Progenitor cell of endocrine pancreas (in vitro differentiated cells): ENCODE measurements around the gene CIB2. TPM values are rescaled to one million over a fixed set of nuclear protein-coding genes. Genes with fewer than 3 reads are reported as not detected.

Experiments
- DNase-seq: peaks from one replicate; pipeline ENCODE4 v3.0.0; 2021; ENCODE audit warnings: low spot score; ENCODE audit not compliant: unreplicated experiment
- H3K27ac Mint-ChIP-seq: 2 replicates; pipeline ENCODE4 v1.8.0; 2021; ENCODE audit warnings: mild to moderate bottlenecking, moderate library complexity, mixed read lengths
- H3K27me3 Mint-ChIP-seq: 2 replicates; pipeline ENCODE4 v1.8.0; 2021; ENCODE audit warnings: mixed read lengths
- H3K36me3 Mint-ChIP-seq: 2 replicates; pipeline ENCODE4 v1.8.0; 2022; ENCODE audit warnings: mixed read lengths; ENCODE audit not compliant: insufficient read depth
- H3K4me1 Mint-ChIP-seq: 2 replicates; pipeline ENCODE4 v1.8.0; 2021; ENCODE audit warnings: low read depth, mixed read lengths
- H3K4me3 Mint-ChIP-seq: 2 replicates; pipeline ENCODE4 v1.8.0; 2021; ENCODE audit warnings: low read depth, mild to moderate bottlenecking, moderate library complexity, mixed read lengths
- H3K9me3 Mint-ChIP-seq: 2 replicates; pipeline ENCODE4 v1.8.0; 2021; ENCODE audit warnings: low read depth, mixed read lengths
- CTCF ChIP-seq: fragments of 200-600 bp; sonication (generic); IDR thresholded peaks from one replicate; pipeline ENCODE4 v1.5.0; 2021; ENCODE audit warnings: antibody characterized with exemption, mild to moderate bottlenecking; ENCODE audit not compliant: unreplicated experiment
- total RNA-seq: library from RNA; stranded (reverse); gene quantifications from 2 replicates; pipeline ENCODE4 v1.2.1, GENCODE V29; 2021

CIB2 gene
- total RNA-seq, 1 donor from 2014 or later: 44.9 TPM

- Mint-ChIP-seq H3K9me3 (no peaks in the 10 kb centered on the region), H3K27ac (no peak overlapping the region), H3K27me3 (peaks cover 9% of the 10 kb centered on the region), H3K36me3 (no peaks in the 10 kb centered on the region), H3K4me3 (no peak overlapping the region), H3K4me1 (peaks cover 8% of the 10 kb centered on the region)
- TF ChIP-seq CTCF: no peak
- no peak for DNase-seq
These were observed 59.0 kb downstream of the CIB2 start for GRCh38 chr15:78072080-78072892.

DNA sequence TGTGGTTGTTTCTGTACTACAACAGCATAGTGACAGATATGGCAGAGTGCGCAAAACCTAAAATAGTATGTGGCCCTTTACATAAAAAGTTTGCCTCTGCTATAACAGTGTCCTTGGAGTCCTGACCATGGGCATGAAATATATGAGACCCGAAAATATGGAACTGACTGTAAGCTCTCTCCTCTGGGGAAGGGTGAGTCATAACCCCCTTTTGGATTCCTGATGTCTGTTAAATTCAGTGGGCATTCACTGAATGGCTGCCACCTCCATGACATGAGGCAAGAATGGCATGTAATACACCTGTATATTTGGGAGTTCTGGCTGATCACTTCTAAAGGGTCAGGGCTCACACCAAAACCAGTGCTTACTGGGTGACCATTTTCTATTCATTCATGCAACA is 59.9 kb downstream of the CIB2 start:
- Mint-ChIP-seq H3K9me3 (no peaks in the 10 kb centered on the region), H3K27ac (no peak overlapping the region), H3K36me3 (no peaks in the 10 kb centered on the region), H3K4me3 (no peak overlapping the region), H3K27me3 (peaks cover 9% of the 10 kb centered on the region), H3K4me1 (peaks cover 12% of the 10 kb centered on the region)
- no peak for TF ChIP-seq CTCF
- no peak for DNase-seq

DNA sequence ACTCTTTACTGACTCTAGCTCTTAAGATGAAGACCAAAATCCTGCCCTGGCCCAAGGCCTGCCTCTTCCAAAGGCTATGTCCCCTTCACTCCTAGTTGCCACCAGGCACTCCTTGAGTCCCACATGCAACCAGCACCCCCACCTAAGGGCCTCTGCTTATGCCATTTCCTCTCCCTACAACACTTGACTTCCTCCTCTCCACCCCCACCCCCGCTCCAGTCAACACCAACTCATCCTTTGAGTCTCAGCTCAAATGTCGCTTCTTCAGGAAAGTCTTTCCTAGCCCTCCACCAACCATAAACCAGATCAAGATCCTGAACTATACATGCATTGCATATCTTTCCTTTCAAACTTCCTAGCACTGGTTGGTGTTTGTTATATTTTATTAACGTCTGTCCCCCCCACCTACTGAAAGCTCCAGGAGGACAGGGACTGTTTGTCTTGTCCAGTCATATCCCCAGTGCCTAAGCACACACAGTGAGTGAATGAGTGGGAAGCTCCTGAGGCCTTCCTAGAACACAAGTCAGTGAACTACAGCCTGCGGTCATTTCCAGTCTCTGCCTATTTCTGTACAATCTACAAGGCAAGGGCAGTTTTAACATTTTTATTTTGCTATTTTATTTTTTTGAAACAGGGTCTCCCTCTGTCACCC is 61.1 kb downstream of the CIB2 start:
- Mint-ChIP-seq H3K27me3 (peaks cover 15% of the 10 kb centered on the region), H3K36me3 (no peaks in the 10 kb centered on the region), H3K4me3 (no peak overlapping the region), H3K9me3 (no peaks in the 10 kb centered on the region), H3K4me1 (peaks cover 13% of the 10 kb centered on the region), H3K27ac (no peak overlapping the region)
- no peak for TF ChIP-seq CTCF
- no peak for DNase-seq

DNA sequence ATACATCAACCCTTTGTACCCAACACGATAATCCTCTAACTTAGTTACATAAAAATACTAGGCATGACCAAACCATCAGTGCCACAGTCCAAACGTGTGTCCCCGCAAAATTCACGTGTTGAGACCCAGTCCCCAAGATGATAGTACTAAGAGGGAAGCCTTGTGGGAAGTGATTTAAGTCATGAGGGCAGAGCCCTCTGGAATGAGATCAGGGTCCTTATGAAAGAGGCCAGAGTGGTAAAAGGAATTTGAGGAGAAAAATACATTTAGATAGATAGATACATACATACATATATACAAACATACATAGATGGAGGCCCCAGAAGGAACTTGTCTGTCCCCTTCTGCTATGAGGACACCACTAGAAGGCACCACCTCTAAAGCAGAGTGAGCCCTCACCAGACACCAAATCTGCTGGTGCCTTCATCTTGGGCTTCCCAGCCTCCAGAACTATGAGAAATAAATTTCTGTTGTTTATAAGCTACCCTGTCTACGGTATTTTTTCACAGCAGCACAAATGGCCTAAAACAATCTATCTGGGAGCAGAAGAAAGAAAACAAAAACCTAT is 61.7 kb downstream of the CIB2 start:
- Mint-ChIP-seq H3K4me1 (peaks cover 13% of the 10 kb centered on the region), H3K27ac (no peak overlapping the region), H3K9me3 (no peaks in the 10 kb centered on the region), H3K27me3 (peaks cover 13% of the 10 kb centered on the region), H3K4me3 (no peak overlapping the region), H3K36me3 (no peaks in the 10 kb centered on the region)
- DNase-seq: no peak
- TF ChIP-seq CTCF: no peak

- H3K27ac Mint-ChIP-seq: no peak overlapping the region
- no peak for TF ChIP-seq CTCF
- no peak for DNase-seq
- H3K4me3 Mint-ChIP-seq: no peak overlapping the region
- H3K4me1 Mint-ChIP-seq: peaks cover 13% of the 10 kb centered on the region
- peaks cover 9% of the 10 kb centered on the region for H3K27me3 Mint-ChIP-seq
- no peaks in the 10 kb centered on the region for H3K9me3 Mint-ChIP-seq
- no peaks in the 10 kb centered on the region for H3K36me3 Mint-ChIP-seq
These were observed 62.2 kb downstream of the CIB2 start for GRCh38 chr15:78069052-78069414.
